HepG2 (cell line): ENCODE measurements around the gene EVA1A. TPM values are rescaled to one million over a fixed set of nuclear protein-coding genes. Genes with fewer than 3 reads are reported as not detected.
A peak's percentile ranks its signal among the peaks of the same experiment; 100 is the strongest.

Source experiments
- ATAC-seq: fragments of 200-7000 bp; cut with Tn5 transposase; 3 replicates; pipeline ENCODE4 v1.9.1; 2020; ENCODE audit warnings: mild to moderate bottlenecking, moderate library complexity
- BruUV-seq: library from RNA; stranded (reverse); fragments of 400-500 nt; replicated peaks from 2 replicates; lab custom pipeline; 2021; lab: Mats Ljungman, UMichigan
- CTCF ChIA-PET: fragments of 300-600 bp; formaldehyde crosslinking; extraction: SDS; loops from one replicate; lab custom pipeline; 2021; ENCODE audit warnings: low total read pairs, inconsistent platforms, low intra/inter-chr PET ratio; lab: Yijun Ruan, JAX
- POLR2A ChIA-PET: fragments of 350-600 bp; sonication (Branson Sonifier 250); formaldehyde crosslinking; loops from one replicate; lab custom pipeline; 2020; ENCODE audit warnings: antibody characterized with exemption, inconsistent platforms; lab: Yijun Ruan, JAX
- DNase-seq: peaks from one replicate; pipeline ENCODE4 v3.0.0-alpha.2; 2015; ENCODE audit warnings: low spot score
- FAIRE-seq: peaks from 3 replicates; lab custom pipeline; 2011; peaks lifted over from hg19 to GRCh38; lab: Jason Lieb, UNC
- H2AFZ ChIP-seq: one replicate; pipeline ENCODE4 v1.6.1; 2011; ENCODE audit warnings: low read length, inconsistent platforms
- H3K27ac ChIP-seq: fragments of 300-600 bp; 3 replicates; pipeline ENCODE4 v1.8.0; 2011; ENCODE audit warnings: mixed run types, mild to moderate bottlenecking, mixed read lengths, low read length, inconsistent platforms; ENCODE audit not compliant: insufficient read depth; ENCODE audit errors: extremely low read length
- H3K27me3 ChIP-seq, 2 experiments: fragments of 200-600 bp in 1 of 2; 2 replicates in 1 of 2; 3 replicates in 1 of 2; pipeline versions ENCODE4 v1.6.0 to v1.8.0; 2011; ENCODE audit warnings: low read length in 2 of 2, mild to moderate bottlenecking in 2 of 2, moderate library complexity in 2 of 2, inconsistent platforms in 1 of 2; ENCODE audit not compliant: insufficient read depth in 2 of 2, control insufficient read depth in 1 of 2
- H3K36me3 ChIP-seq, 2 experiments: fragments of 200-600 bp in 1 of 2; replicated peaks in 1 of 2; 2 replicates in 1 of 2; 3 replicates in 1 of 2; pipeline versions ENCODE4 v1.5.1 to v1.8.0; 2011; ENCODE audit warnings: low read length in 2 of 2, inconsistent platforms in 1 of 2; ENCODE audit not compliant: insufficient read depth in 2 of 2, control insufficient read depth in 1 of 2
- H3K4me1 ChIP-seq: 2 replicates; pipeline ENCODE4 v1.5.1; 2012; ENCODE audit warnings: low read length, inconsistent platforms; ENCODE audit not compliant: insufficient read depth
- H3K4me2 ChIP-seq: 2 replicates; pipeline ENCODE4 v1.6.0; 2011; ENCODE audit warnings: low read depth, low read length, inconsistent platforms
- H3K4me3 ChIP-seq, 3 experiments: fragments of 200-600 bp in 1 of 3; sonication (generic), shearing (Covaris generic) in 1 of 3; replicated peaks in 1 of 3; 2 replicates each; pipeline ENCODE4 v1.5.1; 2011 to 2016; ENCODE audit warnings: low read length in 3 of 3, inconsistent platforms in 2 of 3, low read depth in 2 of 3, mild to moderate bottlenecking in 2 of 3, control low read depth in 1 of 3, mixed read lengths in 1 of 3; ENCODE audit not compliant: insufficient read depth in 1 of 3
- H3K79me2 ChIP-seq: one replicate; pipeline ENCODE4 v1.6.1; 2011; ENCODE audit warnings: low read length, inconsistent platforms; ENCODE audit not compliant: insufficient read depth
- H3K9ac ChIP-seq: 2 replicates; pipeline ENCODE4 v1.6.0; 2011; ENCODE audit warnings: mild to moderate bottlenecking, low read depth, low read length, inconsistent platforms; ENCODE audit not compliant: insufficient read depth
- H3K9me3 ChIP-seq: 2 replicates; pipeline ENCODE4 v1.5.1; 2012; ENCODE audit warnings: mild to moderate bottlenecking, low read length
- H4K20me1 ChIP-seq: 2 replicates; pipeline ENCODE4 v1.6.0; 2011; ENCODE audit warnings: inconsistent platforms, mild to moderate bottlenecking, low read length, moderate library complexity; ENCODE audit not compliant: insufficient read depth
- CBX5 ChIP-seq: sonication (generic); formaldehyde crosslinking; IDR thresholded peaks from 2 replicates; pipeline ENCODE4 v1.4.0; 2020; ENCODE audit warnings: missing genetic modification reagents, borderline replicate concordance
- FOXK1 ChIP-seq: sonication (generic); formaldehyde crosslinking; IDR thresholded peaks from 2 replicates; pipeline ENCODE4 v1.4.0; 2020; ENCODE audit warnings: low read depth, missing genetic modification reagents, borderline replicate concordance
- HMGA1 ChIP-seq: sonication (generic); formaldehyde crosslinking; conservative IDR thresholded peaks from 2 replicates; pipeline ENCODE4 v1.4.0; 2020; ENCODE audit warnings: missing genetic modification reagents
- KAT2B ChIP-seq: fragments of 150-350 bp; IDR thresholded peaks from 2 replicates; pipeline ENCODE4 v1.6.1; 2014; ENCODE audit warnings: low read depth, low read length, borderline replicate concordance
- KLF11 ChIP-seq: IDR thresholded peaks from 2 replicates; pipeline ENCODE4 v1.6.1; 2016; ENCODE audit warnings: missing compliant biosample characterization
- MAFK ChIP-seq, 2 experiments: IDR thresholded peaks in 1 of 2; conservative IDR thresholded peaks in 1 of 2; 2 replicates each; pipeline ENCODE4 v1.6.1; 2011; ENCODE audit warnings: improper control_type of control experiment in 2 of 2, low read length in 2 of 2
- SMARCE1 ChIP-seq: fragments of 450-650 bp; IDR thresholded peaks from 2 replicates; pipeline ENCODE4 v1.6.1; 2017; ENCODE audit warnings: borderline replicate concordance
- SP4 ChIP-seq: sonication (generic); formaldehyde crosslinking; IDR thresholded peaks from 2 replicates; pipeline ENCODE4 v1.8.1; 2023; ENCODE audit warnings: mild to moderate bottlenecking, missing genetic modification reagents
- YEATS4 ChIP-seq: sonication (generic); formaldehyde crosslinking; IDR thresholded peaks from 2 replicates; pipeline ENCODE4 v1.4.0; 2020; ENCODE audit warnings: missing genetic modification reagents, borderline replicate concordance
- ZNF891 ChIP-seq: sonication (generic); formaldehyde crosslinking; IDR thresholded peaks from 2 replicates; pipeline ENCODE4 v1.5.0; 2020; ENCODE audit warnings: mild to moderate bottlenecking, missing genetic modification reagents
- WGBS: methylation state at CpG from one replicate; pipeline ENCODE4 v1.1.6; 2017; ENCODE audit warnings: low lambda C conversion rate; 5-methylcytosine and 5-hydroxymethylcytosine counted together
- in situ Hi-C: cut with HindIII; loops from 2 replicates; pipeline ENCODE4 v1.10.0; 2017; ENCODE audit warnings: low pct_unique_long_range_greater_than_20kb; ENCODE audit not compliant: extremely low pct_ligation_motif_present
- intact Hi-C: fragments of 100-400 bp; cut with micrococcal nuclease; formaldehyde crosslinking; loops from one replicate; pipeline ENCODE4 v1.10.0; 2022; ENCODE audit not compliant: unreplicated experiment
- polyA plus RNA-seq, 8 experiments: library from polyadenylated mRNA; depleted of rRNA in 3 of 8; stranded (reverse) in 7 of 8; unstranded in 1 of 8; fragments of >200 nt; fragmentation: Illumina TruSeq in 4 of 8; extraction: Trizol in 4 of 8; gene quantifications; 2 replicates each; pipeline versions ENCODE4 v1.2.1 to v1.2.3, GENCODE V29; 2011 to 2016; ENCODE audit warnings: low read depth in 4 of 8, missing spikeins in 1 of 8, mixed read lengths in 1 of 8; ENCODE audit not compliant: insufficient read depth in 1 of 8
- total RNA-seq, 5 experiments: library from RNA; depleted of rRNA; stranded (reverse); fragments of >200 nt; fragmentation: Illumina TruSeq; extraction: Trizol; gene quantifications; 2 replicates each; pipeline ENCODE4 v1.2.3, GENCODE V29; 2016; ENCODE audit warnings: low read depth in 1 of 5
- TF ChIP-seq, protein P1 (sequence below): sonication (generic); formaldehyde crosslinking; IDR thresholded peaks from 2 replicates; pipeline ENCODE4 v1.4.0; 2020; ENCODE audit warnings: mild to moderate bottlenecking, missing genetic modification reagents

EVA1A gene
- total and polyA plus RNA-seq, 2 of the 13 experiments (the other 11 are each of a cell fraction or from before 2014, with no cell fraction given): 57.5 to 57.8 TPM

DNA sequence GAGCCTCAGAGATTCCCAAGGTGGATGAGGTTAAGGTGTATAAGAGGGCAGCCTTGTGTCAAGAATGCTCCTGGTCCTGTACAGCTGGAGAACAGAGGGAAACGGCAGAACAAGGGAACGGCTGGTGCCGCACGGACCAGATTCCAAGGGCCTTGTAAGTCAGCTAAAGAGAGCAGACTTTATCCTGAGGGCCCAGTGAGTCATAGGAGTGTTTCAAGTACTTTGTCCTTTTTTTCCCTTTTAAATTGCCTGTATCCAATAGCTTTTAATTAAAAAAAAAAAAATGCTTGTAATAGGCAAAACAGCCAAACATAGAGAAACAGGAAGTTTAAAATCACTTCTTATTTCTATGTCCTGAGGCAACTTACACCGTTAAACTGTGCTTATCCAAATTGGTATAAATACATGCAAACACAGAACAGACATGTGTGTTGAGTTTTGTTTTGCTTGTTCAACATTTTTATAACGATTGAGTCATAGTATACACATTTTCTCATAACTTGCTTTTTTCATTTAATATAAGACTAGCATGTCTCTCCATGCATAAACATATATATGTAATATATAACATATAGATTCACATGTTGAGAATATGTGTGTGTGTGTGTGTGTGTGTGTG, 42.1 kb upstream of the EVA1A start:
- intact Hi-C loops (no loop called here), in situ Hi-C loops (loop anchor here (10.0 to 25.0 kb wide), 2 partner anchors 48 to 541 kb away; no protein-coding TSS in a partner anchor)
- TF ChIP-seq YEATS4 (CRISPR knock-in tag) (no peak), SMARCE1 (no peak), HMGA1 (CRISPR knock-in tag) (no peak), KLF11 (CRISPR knock-in tag) (no peak), ZNF891 (CRISPR knock-in tag) (no peak), KAT2B (no peak)
- ATAC-seq: no peak
- no peak for DNase-seq
- H3K36me3 ChIP-seq: no peaks in the 10 kb centered on the region
- H3K27me3 ChIP-seq: no peaks in the 10 kb centered on the region; a peak in 1 of 5 replicates
- peaks cover 39% of the 10 kb centered on the region for H3K4me1 ChIP-seq
- no peak overlapping the region for H3K27ac ChIP-seq
- 54% methylated on average over 6 of the region's 6 CpGs for WGBS
- no peak overlapping the region for H3K4me2 ChIP-seq
- FAIRE-seq: no peak
- no TSS peak for BruUV-seq
- POLR2A ChIA-PET: interaction anchor here (1.4 kb wide), 1 partner anchor 79 kb away, joined by 3 read pairs; no protein-coding TSS in a partner anchor
- H3K4me3 ChIP-seq: no peak overlapping the region
- CTCF ChIA-PET: no interaction called here
- H3K9me3 ChIP-seq: no peaks in the 10 kb centered on the region
- no peaks in the 10 kb centered on the region for H3K79me2 ChIP-seq
- H2AFZ ChIP-seq: no peak overlapping the region
- H4K20me1 ChIP-seq: no peaks in the 10 kb centered on the region
- no peak overlapping the region for H3K9ac ChIP-seq

DNA sequence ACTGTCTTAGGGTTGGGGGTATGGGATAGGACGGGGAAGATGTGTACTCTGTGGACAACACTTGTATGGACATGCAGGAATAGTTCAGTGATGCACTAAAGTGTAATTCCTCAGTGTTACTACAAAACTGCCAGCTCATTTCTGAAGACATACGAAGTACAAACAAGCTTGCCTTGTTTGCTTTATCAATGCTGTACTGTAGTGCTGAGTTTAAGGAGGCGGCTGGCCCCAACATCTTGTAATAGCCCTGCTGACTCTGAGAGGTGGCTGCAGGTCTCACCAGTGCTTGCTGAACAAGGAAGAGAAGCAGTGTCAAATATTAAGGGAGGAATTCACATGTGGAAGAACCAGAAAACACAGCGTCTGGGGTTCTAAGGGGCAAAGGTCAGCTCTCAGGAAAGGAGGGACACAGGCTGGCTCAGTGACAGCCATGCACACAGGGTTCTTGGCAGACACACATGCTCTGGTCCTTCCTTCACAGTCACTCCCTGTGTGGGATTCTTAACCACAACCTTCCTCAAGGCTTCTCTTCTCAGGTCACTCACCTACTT, 39.8 kb upstream of the EVA1A start:
- ChIA-PET CTCF (no interaction called here), POLR2A (interaction anchor here (1.0 kb wide), 1 partner anchor 11 kb away, joined by 3 read pairs; no protein-coding TSS in a partner anchor)
- no TSS peak for BruUV-seq
- no peak overlapping the region for H3K4me3 ChIP-seq
- no peak for FAIRE-seq
- H3K27ac ChIP-seq: no peak overlapping the region
- WGBS: 42% methylated on average over 4 of the region's 4 CpGs
- peak; percentile 24; the same call in 2 of the 3 replicates for ATAC-seq
- H3K79me2 ChIP-seq: no peaks in the 10 kb centered on the region
- intact Hi-C loops (no loop called here), in situ Hi-C loops (loop anchor here (10.0 to 25.0 kb wide), 2 partner anchors 46 to 538 kb away; no protein-coding TSS in a partner anchor)
- peak overlapping the region; percentile 3 for H3K4me2 ChIP-seq
- no peak overlapping the region for H3K9ac ChIP-seq
- H2AFZ ChIP-seq: no peak overlapping the region
- H3K4me1 ChIP-seq: peaks cover 16% of the 10 kb centered on the region
- no peaks in the 10 kb centered on the region for H3K9me3 ChIP-seq
- no peaks in the 10 kb centered on the region for H3K36me3 ChIP-seq
- H4K20me1 ChIP-seq: no peaks in the 10 kb centered on the region
- no peak for DNase-seq
- H3K27me3 ChIP-seq: no peaks in the 10 kb centered on the region; a peak in 1 of 5 replicates
- TF ChIP-seq CBX5 (CRISPR knock-in tag) (no peak), FOXK1 (CRISPR knock-in tag) (0 out of 2 replicates have a peak, but pooled peaks have one; percentile 6), MAFK (conservative IDR thresholded peaks at IDR 0.05 in 1 of 2, IDR thresholded peaks at IDR 0.05 in 1 of 2; ENCODE audit: low read length in 2 of 2) (no peak), SP4 (CRISPR knock-in tag) (0 out of 2 replicates have a peak, but pooled peaks have one; percentile 28)
- TF ChIP-seq, protein P1, sequence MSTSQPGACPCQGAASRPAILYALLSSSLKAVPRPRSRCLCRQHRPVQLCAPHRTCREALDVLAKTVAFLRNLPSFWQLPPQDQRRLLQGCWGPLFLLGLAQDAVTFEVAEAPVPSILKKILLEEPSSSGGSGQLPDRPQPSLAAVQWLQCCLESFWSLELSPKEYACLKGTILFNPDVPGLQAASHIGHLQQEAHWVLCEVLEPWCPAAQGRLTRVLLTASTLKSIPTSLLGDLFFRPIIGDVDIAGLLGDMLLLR (CRISPR knock-in tag): no peak
